ENCODE results near the gene CCDC120. TPM values are rescaled to one million over a fixed set of nuclear protein-coding genes. Genes with fewer than 3 reads are reported as not detected.

Gene CCDC120
- total and polyA plus RNA-seq, 8 donors: 2.3 to 25.4 (median 5.3) TPM

- DNase-seq: no peak
- intact Hi-C loops (cut with DNase I; ENCODE audit: low total_unique reads): no loop called here
- Histone ChIP-seq H3K9me3 (peaks cover 0 to 17% (median 0%) of the 10 kb centered on the region in 4 donors), H3K27ac (peak overlapping the region in 1 of 5 donors; percentile 95), H3K4me1 (peaks cover 0 to 31% (median 16%) of the 10 kb centered on the region in 4 donors), H3K27me3 (no peaks in the 10 kb centered on the region), H3K36me3 (peaks cover 0 to 32% (median 32%) of the 10 kb centered on the region in 4 donors), H3K4me3 (no peak overlapping the region)
- TF ChIP-seq CTCF (IDR thresholded peaks at IDR 0.05): no peak
- no peak for TF ChIP-seq POLR2A (IDR thresholded peaks at IDR 0.05)
- no peak for TF ChIP-seq POLR2AphosphoS5 (IDR thresholded peaks at IDR 0.05)
- TF ChIP-seq EP300 (IDR thresholded peaks at IDR 0.05): no peak
- 66 to 82% (median 79%) methylated on average over 5 of the region's 5 CpGs for WGBS, 5 donors
Measured at GRCh38 chrX:49077941-49078340, 19.1 kb downstream of the CCDC120 start.

- intact Hi-C loops (cut with DNase I; ENCODE audit: low total_unique reads): no loop called here
- Histone ChIP-seq H3K27me3 (no peaks in the 10 kb centered on the region), H3K27ac (peak within 1 kb of the TSS; percentile 89 to 97 (median 95)), H3K9me3 (peaks cover 0 to 2% (median 0%) of the 10 kb centered on the region in 4 donors), H3K36me3 (peaks cover 0 to 32% (median 31%) of the 10 kb centered on the region in 4 donors), H3K4me3 (peak within 1 kb of the TSS; percentile 56 to 67 (median 62)), H3K4me1 (peaks cover 0 to 18% (median 11%) of the 10 kb centered on the region in 4 donors)
- no peak for TF ChIP-seq CTCF (IDR thresholded peaks at IDR 0.05)
- peak; percentile 33 to 84 (median 79) for TF ChIP-seq POLR2AphosphoS5 (IDR thresholded peaks at IDR 0.05)
- TF ChIP-seq POLR2A (IDR thresholded peaks at IDR 0.05): peak in 1 of 4 donors; percentile 50
- TF ChIP-seq EP300 (IDR thresholded peaks at IDR 0.05): no peak
- 1 to 58% (median 5%) methylated on average over 20 to 55 of the region's 55 CpGs for WGBS, 5 donors
- peak; percentile 73 to 91 for DNase-seq
Measured at GRCh38 chrX:49079489-49080428, 21.0 kb downstream of the CCDC120 start, which contains the start of gene WDR45. Gene WDR45 (minus strand): TSS chrX:49079887. CDS start chrX:49078095, 1,792 bp downstream.

GRCh38 chrX:49082271-49082871, 23.6 kb downstream of the CCDC120 start:
- Histone ChIP-seq H3K4me3 (no peak overlapping the region), H3K4me1 (peaks cover 0 to 17% (median 11%) of the 10 kb centered on the region in 4 donors), H3K36me3 (peaks cover 0 to 8% (median 6%) of the 10 kb centered on the region in 4 donors), H3K27me3 (no peaks in the 10 kb centered on the region), H3K9me3 (no peaks in the 10 kb centered on the region), H3K27ac (no peak overlapping the region)
- intact Hi-C loops (cut with DNase I; ENCODE audit: low total_unique reads): no loop called here
- no peak for DNase-seq
- TF ChIP-seq CTCF (IDR thresholded peaks at IDR 0.05): no peak
- TF ChIP-seq POLR2A (IDR thresholded peaks at IDR 0.05): no peak
- TF ChIP-seq EP300 (IDR thresholded peaks at IDR 0.05): no peak
- no peak for TF ChIP-seq POLR2AphosphoS5 (IDR thresholded peaks at IDR 0.05)
- 65 to 74% (median 70%) methylated on average over 4 of the region's 4 CpGs for WGBS, 5 donors

- 57 to 82% (median 76%) methylated on average over 3 to 4 of the region's 4 CpGs for WGBS, 5 donors
- Histone ChIP-seq H3K4me1 (no peaks in the 10 kb centered on the region), H3K27me3 (no peaks in the 10 kb centered on the region), H3K9me3 (no peaks in the 10 kb centered on the region), H3K27ac (no peak overlapping the region), H3K4me3 (no peak overlapping the region), H3K36me3 (no peaks in the 10 kb centered on the region)
- TF ChIP-seq POLR2A (IDR thresholded peaks at IDR 0.05) (no peak), EP300 (IDR thresholded peaks at IDR 0.05) (no peak), CTCF (IDR thresholded peaks at IDR 0.05) (no peak), POLR2AphosphoS5 (IDR thresholded peaks at IDR 0.05) (no peak)
- intact Hi-C loops (cut with DNase I; ENCODE audit: low total_unique reads): no loop called here
- DNase-seq: no peak
Measured at GRCh38 chrX:49089553-49089952, 30.8 kb downstream of the CCDC120 start.
